ENCODE measurements around the gene RPL39L.

Gene RPL39L

GRCh38 chr3:187104933-187105332, 34.4 kb downstream of the RPL39L start:
- H3K4me3 ChIP-seq (ENCODE audit: low read depth, low read length): no peak overlapping the region
- TF ChIP-seq, protein P1, sequence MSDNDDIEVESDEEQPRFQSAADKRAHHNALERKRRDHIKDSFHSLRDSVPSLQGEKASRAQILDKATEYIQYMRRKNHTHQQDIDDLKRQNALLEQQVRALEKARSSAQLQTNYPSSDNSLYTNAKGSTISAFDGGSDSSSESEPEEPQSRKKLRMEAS (IDR thresholded peaks at IDR 0.05; ENCODE audit: low read depth, low read length): no peak
- TF ChIP-seq MYC (IDR thresholded peaks at IDR 0.05; ENCODE audit: low read depth, low read length) (no peak), POLR2A (IDR thresholded peaks at IDR 0.05; ENCODE audit: extremely low read depth, insufficient read length) (no peak)
- TF ChIP-seq, protein P2, sequence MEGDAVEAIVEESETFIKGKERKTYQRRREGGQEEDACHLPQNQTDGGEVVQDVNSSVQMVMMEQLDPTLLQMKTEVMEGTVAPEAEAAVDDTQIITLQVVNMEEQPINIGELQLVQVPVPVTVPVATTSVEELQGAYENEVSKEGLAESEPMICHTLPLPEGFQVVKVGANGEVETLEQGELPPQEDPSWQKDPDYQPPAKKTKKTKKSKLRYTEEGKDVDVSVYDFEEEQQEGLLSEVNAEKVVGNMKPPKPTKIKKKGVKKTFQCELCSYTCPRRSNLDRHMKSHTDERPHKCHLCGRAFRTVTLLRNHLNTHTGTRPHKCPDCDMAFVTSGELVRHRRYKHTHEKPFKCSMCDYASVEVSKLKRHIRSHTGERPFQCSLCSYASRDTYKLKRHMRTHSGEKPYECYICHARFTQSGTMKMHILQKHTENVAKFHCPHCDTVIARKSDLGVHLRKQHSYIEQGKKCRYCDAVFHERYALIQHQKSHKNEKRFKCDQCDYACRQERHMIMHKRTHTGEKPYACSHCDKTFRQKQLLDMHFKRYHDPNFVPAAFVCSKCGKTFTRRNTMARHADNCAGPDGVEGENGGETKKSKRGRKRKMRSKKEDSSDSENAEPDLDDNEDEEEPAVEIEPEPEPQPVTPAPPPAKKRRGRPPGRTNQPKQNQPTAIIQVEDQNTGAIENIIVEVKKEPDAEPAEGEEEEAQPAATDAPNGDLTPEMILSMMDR (IDR thresholded peaks at IDR 0.05; ENCODE audit: low read depth, low read length): no peak
- DNase-seq (ENCODE audit: low read depth): no peak

DNA sequence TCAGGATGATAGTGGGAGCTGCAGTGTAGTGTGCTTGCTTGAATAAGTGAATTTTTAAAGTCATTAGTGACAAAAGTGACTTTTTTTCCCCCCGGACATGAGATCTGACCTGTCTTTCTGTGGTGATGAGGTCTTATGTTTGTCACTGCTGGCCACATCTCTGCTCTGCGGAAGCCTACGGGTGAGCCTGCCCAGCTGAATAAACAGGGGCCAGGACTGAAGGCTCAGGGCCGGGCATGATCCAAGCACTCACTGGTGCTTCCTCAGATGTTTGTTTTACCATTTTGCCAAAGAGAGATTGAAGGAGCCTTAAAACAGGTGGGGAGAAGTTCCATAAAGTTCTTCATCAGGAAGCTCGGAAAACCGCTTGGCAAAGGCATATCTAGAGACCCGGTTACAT, 35.0 kb downstream of the RPL39L start:
- no peak for TF ChIP-seq POLR2A (IDR thresholded peaks at IDR 0.05; ENCODE audit: extremely low read depth, insufficient read length)
- TF ChIP-seq MYC (IDR thresholded peaks at IDR 0.05; ENCODE audit: low read depth, low read length): no peak
- TF ChIP-seq, protein P2 (IDR thresholded peaks at IDR 0.05; ENCODE audit: low read depth, low read length): no peak
- TF ChIP-seq, protein P1 (IDR thresholded peaks at IDR 0.05; ENCODE audit: low read depth, low read length): no peak
- H3K4me3 ChIP-seq (ENCODE audit: low read depth, low read length): no peak overlapping the region
- no peak for DNase-seq (ENCODE audit: low read depth)

DNA sequence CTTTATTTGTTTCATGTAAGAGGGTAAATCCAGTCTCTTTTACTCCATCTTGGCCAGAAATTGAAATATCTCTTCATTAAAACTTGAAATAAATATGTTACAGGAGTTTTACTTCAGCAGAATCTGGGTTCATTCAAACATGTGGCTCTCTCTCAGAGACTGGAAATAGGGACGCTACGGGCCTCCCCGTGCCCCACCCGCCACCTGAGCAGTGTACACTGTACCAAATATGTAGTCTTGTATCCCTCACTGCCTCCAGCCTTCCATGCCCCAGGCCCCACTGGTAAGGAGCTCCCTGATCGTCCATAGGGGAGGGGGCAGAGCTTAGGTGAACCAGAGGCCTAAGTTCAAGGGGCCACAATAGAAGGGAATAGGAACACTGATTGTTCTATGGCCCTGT, 36.0 kb downstream of the RPL39L start:
- TF ChIP-seq POLR2A (IDR thresholded peaks at IDR 0.05; ENCODE audit: extremely low read depth, insufficient read length): no peak
- TF ChIP-seq, protein P1 (IDR thresholded peaks at IDR 0.05; ENCODE audit: low read depth, low read length): no peak
- no peak for TF ChIP-seq MYC (IDR thresholded peaks at IDR 0.05; ENCODE audit: low read depth, low read length)
- TF ChIP-seq, protein P2 (IDR thresholded peaks at IDR 0.05; ENCODE audit: low read depth, low read length): no peak
- H3K4me3 ChIP-seq (ENCODE audit: low read depth, low read length): no peak overlapping the region
- DNase-seq (ENCODE audit: low read depth): no peak

GRCh38 chr3:187102073-187102634, 37.1 kb downstream of the RPL39L start:
- TF ChIP-seq, protein P2 (IDR thresholded peaks at IDR 0.05; ENCODE audit: low read depth, low read length): no peak
- no peak for TF ChIP-seq MYC (IDR thresholded peaks at IDR 0.05; ENCODE audit: low read depth, low read length)
- TF ChIP-seq, protein P1 (IDR thresholded peaks at IDR 0.05; ENCODE audit: low read depth, low read length): no peak
- TF ChIP-seq POLR2A (IDR thresholded peaks at IDR 0.05; ENCODE audit: extremely low read depth, insufficient read length): no peak
- no peak overlapping the region for H3K4me3 ChIP-seq (ENCODE audit: low read depth, low read length)
- no peak for DNase-seq (ENCODE audit: low read depth)

DNA sequence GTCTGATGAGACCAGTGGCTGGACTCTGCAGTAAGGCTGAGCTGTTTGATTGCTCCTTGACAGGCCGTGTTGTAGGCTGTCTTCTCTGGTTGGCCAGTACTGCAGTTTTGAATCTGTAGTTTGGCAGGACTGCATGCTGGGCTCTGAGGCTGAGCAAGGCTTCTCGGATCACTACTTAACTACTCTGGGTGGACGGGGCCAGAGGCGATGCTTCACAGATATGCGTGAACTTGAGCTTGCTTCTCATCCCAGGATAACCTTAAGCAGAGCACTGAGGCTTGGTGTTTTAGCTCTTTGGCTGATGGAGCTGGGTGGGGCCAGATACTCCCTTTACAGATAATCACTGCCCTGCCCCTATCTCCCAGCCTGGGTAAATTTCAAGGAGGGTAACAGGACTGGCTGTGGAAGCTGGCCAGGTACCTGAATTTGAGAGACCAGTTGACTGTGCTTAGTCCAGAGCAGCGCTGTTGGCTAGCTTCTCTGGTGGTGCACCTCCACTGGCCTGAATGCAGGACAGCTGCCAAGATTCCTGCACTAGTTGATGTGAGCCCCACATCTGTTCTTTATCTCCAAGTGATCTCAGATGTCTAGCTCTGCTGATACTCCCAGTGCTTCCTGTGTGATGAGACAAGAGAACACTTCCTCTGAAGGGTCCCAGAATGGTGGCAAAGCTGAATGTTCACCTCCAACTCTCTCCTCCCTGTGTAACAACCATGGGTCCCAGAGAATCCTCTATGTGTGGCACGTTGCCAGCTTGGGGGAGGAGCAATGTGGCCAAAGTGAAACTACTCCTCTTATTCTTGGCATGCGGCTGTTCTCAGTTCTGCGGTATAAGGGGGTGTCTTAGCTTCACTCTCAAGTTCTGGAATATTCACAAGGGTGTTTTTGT, 37.9 kb downstream of the RPL39L start:
- TF ChIP-seq, protein P1 (IDR thresholded peaks at IDR 0.05; ENCODE audit: low read depth, low read length): no peak
- TF ChIP-seq, protein P2 (IDR thresholded peaks at IDR 0.05; ENCODE audit: low read depth, low read length): no peak
- TF ChIP-seq POLR2A (IDR thresholded peaks at IDR 0.05; ENCODE audit: extremely low read depth, insufficient read length) (no peak), MYC (IDR thresholded peaks at IDR 0.05; ENCODE audit: low read depth, low read length) (no peak)
- H3K4me3 ChIP-seq (ENCODE audit: low read depth, low read length): no peak overlapping the region
- peak; percentile 40 for DNase-seq (ENCODE audit: low read depth)
